T47D (cell line): ENCODE measurements around the gene SUMF1.

Experiments
- DNase-seq, 2 experiments: peaks; one replicate each; pipeline versions ENCODE4 v3.0.0 to v3.0.0-alpha.2; 2011 to 2012; ENCODE audit warnings: low read depth in 1 of 2, low spot score in 1 of 2
- JUND ChIP-seq: IDR thresholded peaks from 2 replicates; pipeline ENCODE4 v1.6.1; 2012; ENCODE audit warnings: low read depth
- in situ Hi-C: cut with HindIII; loops from 2 replicates; pipeline ENCODE4 v1.10.0; 2016; ENCODE audit warnings: low sequenced_read_pairs, low pct_unique_long_range_greater_than_20kb

Gene SUMF1

GRCh38 chr3:4398120-4398940 lies 68.7 kb downstream of the SUMF1 start:
- no peak for TF ChIP-seq JUND
- in situ Hi-C loops = no loop called here
- DNase-seq = no peak

DNA sequence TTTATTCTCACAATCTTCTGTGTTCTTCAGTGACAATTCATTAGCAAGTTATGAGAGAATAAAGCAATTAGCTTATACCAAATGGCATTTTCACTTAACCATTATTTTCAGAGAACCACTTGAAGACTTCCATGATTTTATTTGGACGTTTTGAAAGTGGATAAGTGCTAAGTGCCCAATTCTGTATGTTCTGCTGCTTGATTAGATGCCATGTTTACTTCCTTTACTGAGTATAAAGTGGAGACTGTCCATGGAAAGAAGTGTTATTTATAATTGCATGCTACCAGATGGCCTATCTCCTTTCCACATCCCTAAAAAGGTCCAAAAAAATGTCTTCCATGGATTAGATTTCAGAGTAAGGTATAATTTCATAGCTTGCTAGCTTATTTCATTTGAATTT lies 69.6 kb downstream of the SUMF1 start:
- in situ Hi-C loops = no loop called here
- TF ChIP-seq JUND = no peak
- no peak for DNase-seq

GRCh38 chr3:4396542-4396941 lies 70.5 kb downstream of the SUMF1 start:
- TF ChIP-seq JUND = no peak
- no peak for DNase-seq
- in situ Hi-C loops = no loop called here

DNA sequence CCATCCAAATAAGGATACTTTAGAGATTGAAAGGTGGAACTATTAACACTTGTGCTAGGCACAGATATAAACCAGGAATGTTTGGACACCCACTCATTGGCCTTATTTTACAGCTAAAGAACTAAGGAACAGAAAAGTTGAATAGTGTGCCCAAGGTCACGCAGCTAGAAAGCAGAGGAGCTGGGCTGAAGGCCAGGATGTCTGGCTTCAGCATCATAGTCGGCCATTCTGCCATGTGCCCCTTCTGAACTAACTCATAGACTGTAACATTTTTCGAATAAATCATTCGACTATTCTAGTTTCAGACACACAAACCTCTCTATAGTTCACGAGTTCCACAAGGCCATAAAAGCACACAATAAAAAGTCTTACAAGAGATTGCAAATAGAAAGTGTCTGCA lies 71.1 kb downstream of the SUMF1 start:
- TF ChIP-seq JUND = no peak
- in situ Hi-C loops = no loop called here
- no peak for DNase-seq

- no peak for TF ChIP-seq JUND
- in situ Hi-C loops = no loop called here
- no peak for DNase-seq
Measured at GRCh38 chr3:4395448-4395847, 71.6 kb downstream of the SUMF1 start.

GRCh38 chr3:4394567-4394966 lies 72.5 kb downstream of the SUMF1 start:
- in situ Hi-C loops = no loop called here
- no peak for DNase-seq
- no peak for TF ChIP-seq JUND

DNA sequence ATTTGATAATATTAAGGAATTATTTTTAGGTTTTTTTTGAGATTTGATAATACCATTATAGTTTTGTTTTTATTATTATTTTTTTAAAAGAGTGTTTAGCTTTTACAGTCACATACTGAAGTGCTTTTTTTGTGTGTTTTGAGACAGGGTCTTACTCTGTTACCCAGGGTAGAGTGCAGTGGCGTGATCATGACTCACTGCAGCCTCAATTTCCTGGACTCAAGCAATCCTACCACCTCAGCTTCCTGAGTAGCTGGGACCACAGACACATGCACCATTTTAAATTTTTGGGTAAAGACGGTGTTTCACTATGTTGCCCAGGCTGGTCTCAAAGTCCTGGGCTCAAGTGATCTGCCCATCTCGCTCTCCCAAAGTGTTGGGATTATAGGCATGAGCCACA lies 73.0 kb downstream of the SUMF1 start:
- DNase-seq = no peak
- TF ChIP-seq JUND = no peak
- in situ Hi-C loops = no loop called here

DNA sequence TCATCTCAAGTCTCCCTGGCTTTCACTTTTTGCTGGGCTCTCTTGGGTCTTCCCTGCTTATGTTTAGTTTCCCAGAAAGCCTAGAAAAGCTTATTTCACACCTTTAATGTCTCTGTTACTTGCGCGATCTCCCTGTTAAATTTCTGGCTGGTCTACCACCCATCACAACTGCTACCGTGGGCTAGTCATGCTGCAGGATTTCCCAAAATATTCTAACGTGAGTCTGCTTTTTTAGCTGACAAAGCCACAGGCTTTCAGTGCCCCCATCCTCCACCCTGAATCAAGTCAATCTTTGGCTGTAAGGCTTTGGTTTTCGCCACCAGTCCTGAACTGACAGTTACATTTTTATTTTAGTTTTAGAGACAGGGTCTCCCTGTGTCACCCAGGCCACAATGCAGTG lies 74.1 kb downstream of the SUMF1 start:
- in situ Hi-C loops = no loop called here
- no peak for TF ChIP-seq JUND
- no peak for DNase-seq

- in situ Hi-C loops = no loop called here
- DNase-seq = no peak
- no peak for TF ChIP-seq JUND
Measured at GRCh38 chr3:4387210-4388204, 79.6 kb downstream of the SUMF1 start.

- no peak for TF ChIP-seq JUND
- no peak for DNase-seq
- in situ Hi-C loops = no loop called here
Measured at GRCh38 chr3:4385201-4385600, 81.9 kb downstream of the SUMF1 start.

GRCh38 chr3:4380013-4380412 lies 87.1 kb downstream of the SUMF1 start:
- in situ Hi-C loops = no loop called here
- no peak for DNase-seq
- TF ChIP-seq JUND = no peak

GRCh38 chr3:4376499-4376898 lies 90.6 kb downstream of the SUMF1 start:
- in situ Hi-C loops = no loop called here
- no peak for DNase-seq
- no peak for TF ChIP-seq JUND

- in situ Hi-C loops = no loop called here
- TF ChIP-seq JUND = no peak
- DNase-seq = no peak
Measured at GRCh38 chr3:4375911-4376310, 91.2 kb downstream of the SUMF1 start.
